ENCODE data around the gene SELENOF.

Gene SELENOF

GRCh38 chr1:86862920-86863319 is 51.0 kb downstream of the SELENOF start:
- H3K4me1 ChIP-seq (ENCODE audit: control insufficient read depth, insufficient read depth, low read length): no peaks in the 10 kb centered on the region
- no peaks in the 10 kb centered on the region for H3K27me3 ChIP-seq (ENCODE audit: control insufficient read depth, insufficient read depth, low read length, poor library complexity, severe bottlenecking)
- H3K9me3 ChIP-seq (ENCODE audit: control insufficient read depth, low read length): no peaks in the 10 kb centered on the region
- H3K4me3 ChIP-seq (ENCODE audit: insufficient read depth, low read depth, low read length): no peak overlapping the region
- 100% methylated on average over 1 to 2 of the region's 2 CpGs for WGBS, 2 experiments
- H3K27ac ChIP-seq (ENCODE audit: insufficient read depth, low read depth, low read length, poor library complexity, severe bottlenecking): no peak overlapping the region
- H3K36me3 ChIP-seq (ENCODE audit: control insufficient read depth, insufficient read depth, low read length): no peaks in the 10 kb centered on the region

GRCh38 chr1:86861424-86861823 is 52.5 kb downstream of the SELENOF start:
- Histone ChIP-seq H3K4me3 (ENCODE audit: insufficient read depth, low read depth, low read length) (no peak overlapping the region), H3K9me3 (ENCODE audit: control insufficient read depth, low read length) (no peaks in the 10 kb centered on the region), H3K27ac (ENCODE audit: insufficient read depth, low read depth, low read length, poor library complexity, severe bottlenecking) (no peak overlapping the region), H3K4me1 (ENCODE audit: control insufficient read depth, insufficient read depth, low read length) (no peaks in the 10 kb centered on the region), H3K36me3 (ENCODE audit: control insufficient read depth, insufficient read depth, low read length) (no peaks in the 10 kb centered on the region), H3K27me3 (ENCODE audit: control insufficient read depth, insufficient read depth, low read length, poor library complexity, severe bottlenecking) (no peaks in the 10 kb centered on the region)
- 92 to 100% methylated on average over 1 of the region's 1 CpG for WGBS, 2 experiments

- H3K36me3 ChIP-seq (ENCODE audit: control insufficient read depth, insufficient read depth, low read length): no peaks in the 10 kb centered on the region
- H3K9me3 ChIP-seq (ENCODE audit: control insufficient read depth, low read length): no peaks in the 10 kb centered on the region
- no CpG with 5 or more reads among the region's 1 CpG for WGBS, 2 experiments
- no peaks in the 10 kb centered on the region for H3K27me3 ChIP-seq (ENCODE audit: control insufficient read depth, insufficient read depth, low read length, poor library complexity, severe bottlenecking)
- H3K4me1 ChIP-seq (ENCODE audit: control insufficient read depth, insufficient read depth, low read length): no peaks in the 10 kb centered on the region
- no peak overlapping the region for H3K27ac ChIP-seq (ENCODE audit: insufficient read depth, low read depth, low read length, poor library complexity, severe bottlenecking)
- H3K4me3 ChIP-seq (ENCODE audit: insufficient read depth, low read depth, low read length): no peak overlapping the region
These were observed 53.5 kb downstream of the SELENOF start for GRCh38 chr1:86860424-86860823.

- Histone ChIP-seq H3K36me3 (ENCODE audit: control insufficient read depth, insufficient read depth, low read length) (no peaks in the 10 kb centered on the region), H3K4me1 (ENCODE audit: control insufficient read depth, insufficient read depth, low read length) (no peaks in the 10 kb centered on the region), H3K4me3 (ENCODE audit: insufficient read depth, low read depth, low read length) (no peak overlapping the region), H3K27ac (ENCODE audit: insufficient read depth, low read depth, low read length, poor library complexity, severe bottlenecking) (no peak overlapping the region), H3K27me3 (ENCODE audit: control insufficient read depth, insufficient read depth, low read length, poor library complexity, severe bottlenecking) (no peaks in the 10 kb centered on the region), H3K9me3 (ENCODE audit: control insufficient read depth, low read length) (no peaks in the 10 kb centered on the region)
- 91% methylated on average over 1 of the region's 2 CpGs for WGBS, 2 experiments
These were observed 53.9 kb downstream of the SELENOF start for GRCh38 chr1:86860020-86860419.

- Histone ChIP-seq H3K36me3 (ENCODE audit: control insufficient read depth, insufficient read depth, low read length) (no peaks in the 10 kb centered on the region), H3K4me3 (ENCODE audit: insufficient read depth, low read depth, low read length) (no peak overlapping the region), H3K27ac (ENCODE audit: insufficient read depth, low read depth, low read length, poor library complexity, severe bottlenecking) (no peak overlapping the region), H3K4me1 (ENCODE audit: control insufficient read depth, insufficient read depth, low read length) (no peaks in the 10 kb centered on the region), H3K9me3 (ENCODE audit: control insufficient read depth, low read length) (no peaks in the 10 kb centered on the region), H3K27me3 (ENCODE audit: control insufficient read depth, insufficient read depth, low read length, poor library complexity, severe bottlenecking) (no peaks in the 10 kb centered on the region)
- WGBS, 2 experiments: 98 to 100% methylated on average over 3 of the region's 3 CpGs
These were observed 55.2 kb downstream of the SELENOF start for GRCh38 chr1:86858524-86859261.

GRCh38 chr1:86856196-86856595 is 57.7 kb downstream of the SELENOF start:
- H3K27ac ChIP-seq (ENCODE audit: insufficient read depth, low read depth, low read length, poor library complexity, severe bottlenecking): no peak overlapping the region
- H3K4me3 ChIP-seq (ENCODE audit: insufficient read depth, low read depth, low read length): no peak overlapping the region
- WGBS, 2 experiments: 87 to 91% methylated on average over 6 of the region's 6 CpGs
- H3K9me3 ChIP-seq (ENCODE audit: control insufficient read depth, low read length): no peaks in the 10 kb centered on the region
- H3K36me3 ChIP-seq (ENCODE audit: control insufficient read depth, insufficient read depth, low read length): no peaks in the 10 kb centered on the region
- H3K27me3 ChIP-seq (ENCODE audit: control insufficient read depth, insufficient read depth, low read length, poor library complexity, severe bottlenecking): no peaks in the 10 kb centered on the region
- no peaks in the 10 kb centered on the region for H3K4me1 ChIP-seq (ENCODE audit: control insufficient read depth, insufficient read depth, low read length)

GRCh38 chr1:86854352-86854751 is 59.6 kb downstream of the SELENOF start:
- WGBS, 2 experiments: 99% methylated on average over 3 of the region's 3 CpGs
- Histone ChIP-seq H3K4me3 (ENCODE audit: insufficient read depth, low read depth, low read length) (no peak overlapping the region), H3K27me3 (ENCODE audit: control insufficient read depth, insufficient read depth, low read length, poor library complexity, severe bottlenecking) (no peaks in the 10 kb centered on the region), H3K9me3 (ENCODE audit: control insufficient read depth, low read length) (no peaks in the 10 kb centered on the region), H3K4me1 (ENCODE audit: control insufficient read depth, insufficient read depth, low read length) (no peaks in the 10 kb centered on the region), H3K36me3 (ENCODE audit: control insufficient read depth, insufficient read depth, low read length) (no peaks in the 10 kb centered on the region), H3K27ac (ENCODE audit: insufficient read depth, low read depth, low read length, poor library complexity, severe bottlenecking) (no peak overlapping the region)

GRCh38 chr1:86852782-86853408 is 61.0 kb downstream of the SELENOF start:
- no peaks in the 10 kb centered on the region for H3K4me1 ChIP-seq (ENCODE audit: control insufficient read depth, insufficient read depth, low read length)
- H3K4me3 ChIP-seq (ENCODE audit: insufficient read depth, low read depth, low read length): no peak overlapping the region
- no peaks in the 10 kb centered on the region for H3K9me3 ChIP-seq (ENCODE audit: control insufficient read depth, low read length)
- H3K27me3 ChIP-seq (ENCODE audit: control insufficient read depth, insufficient read depth, low read length, poor library complexity, severe bottlenecking): no peaks in the 10 kb centered on the region
- 91% methylated on average over 5 to 6 of the region's 7 CpGs for WGBS, 2 experiments
- H3K36me3 ChIP-seq (ENCODE audit: control insufficient read depth, insufficient read depth, low read length): no peaks in the 10 kb centered on the region
- H3K27ac ChIP-seq (ENCODE audit: insufficient read depth, low read depth, low read length, poor library complexity, severe bottlenecking): no peak overlapping the region

GRCh38 chr1:86852289-86852688 is 61.6 kb downstream of the SELENOF start:
- no peak overlapping the region for H3K4me3 ChIP-seq (ENCODE audit: insufficient read depth, low read depth, low read length)
- WGBS, 2 experiments: 93 to 94% methylated on average over 9 of the region's 9 CpGs
- no peak overlapping the region for H3K27ac ChIP-seq (ENCODE audit: insufficient read depth, low read depth, low read length, poor library complexity, severe bottlenecking)
- no peaks in the 10 kb centered on the region for H3K4me1 ChIP-seq (ENCODE audit: control insufficient read depth, insufficient read depth, low read length)
- no peaks in the 10 kb centered on the region for H3K9me3 ChIP-seq (ENCODE audit: control insufficient read depth, low read length)
- no peaks in the 10 kb centered on the region for H3K36me3 ChIP-seq (ENCODE audit: control insufficient read depth, insufficient read depth, low read length)
- H3K27me3 ChIP-seq (ENCODE audit: control insufficient read depth, insufficient read depth, low read length, poor library complexity, severe bottlenecking): no peaks in the 10 kb centered on the region

- no peaks in the 10 kb centered on the region for H3K36me3 ChIP-seq (ENCODE audit: control insufficient read depth, insufficient read depth, low read length)
- no peaks in the 10 kb centered on the region for H3K27me3 ChIP-seq (ENCODE audit: control insufficient read depth, insufficient read depth, low read length, poor library complexity, severe bottlenecking)
- H3K4me1 ChIP-seq (ENCODE audit: control insufficient read depth, insufficient read depth, low read length): no peaks in the 10 kb centered on the region
- no peak overlapping the region for H3K27ac ChIP-seq (ENCODE audit: insufficient read depth, low read depth, low read length, poor library complexity, severe bottlenecking)
- H3K9me3 ChIP-seq (ENCODE audit: control insufficient read depth, low read length): no peaks in the 10 kb centered on the region
- 92 to 94% methylated on average over 3 of the region's 3 CpGs for WGBS, 2 experiments
- no peak overlapping the region for H3K4me3 ChIP-seq (ENCODE audit: insufficient read depth, low read depth, low read length)
These were observed 64.2 kb downstream of the SELENOF start for GRCh38 chr1:86849756-86850155.
